ENCODE data around the gene MYRIP.

DNA sequence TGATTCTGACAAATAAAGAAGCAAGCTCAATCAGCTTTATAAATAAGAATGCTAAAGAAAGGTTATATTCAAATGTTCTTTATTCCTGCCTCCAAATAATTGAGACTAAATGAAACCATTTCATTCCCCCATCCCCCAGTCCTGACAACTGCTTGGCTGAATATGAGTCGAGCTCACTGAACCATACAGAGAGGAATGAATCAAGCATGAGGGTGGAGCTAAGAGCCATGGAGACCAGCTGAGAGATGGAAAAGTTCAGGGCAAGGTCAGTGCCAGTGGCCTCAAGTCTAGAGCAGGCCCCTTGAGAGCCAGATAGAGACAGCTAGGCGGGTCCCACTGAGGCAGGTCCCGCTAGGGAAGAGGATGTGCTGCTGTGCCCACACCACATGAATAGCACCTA lies 311.4 kb downstream of the MYRIP start:
- no peak for TF ChIP-seq YY1 (IDR thresholded peaks at IDR 0.05; ENCODE audit: insufficient read depth, insufficient read length)
- TF ChIP-seq SUZ12 (IDR thresholded peaks at IDR 0.05; ENCODE audit: extremely low read depth, insufficient read depth, insufficient read length), result no peak
